ENCODE results near the gene SEMA3A. TPM values are rescaled to one million over a fixed set of nuclear protein-coding genes. Genes with fewer than 3 reads are reported as not detected.

SEMA3A gene
- total RNA-seq, 1 experiment from 2014 or later: 20.2 TPM

- no peak for TF ChIP-seq CTCF (IDR thresholded peaks at IDR 0.05; ENCODE audit: unreplicated experiment)
- no peaks in the 10 kb centered on the region for H3K4me1 Mint-ChIP-seq (ENCODE audit: low read depth, unreplicated experiment)
- H3K36me3 Mint-ChIP-seq (ENCODE audit: insufficient read depth, unreplicated experiment): no peaks in the 10 kb centered on the region
- H3K27me3 Mint-ChIP-seq (ENCODE audit: unreplicated experiment): no peaks in the 10 kb centered on the region
- no peak for DNase-seq
- CTCF ChIA-PET: no interaction called here
- intact Hi-C loops (cut with micrococcal nuclease; ENCODE audit: unreplicated experiment): no loop called here
- no peak overlapping the region for H3K4me3 Mint-ChIP-seq (ENCODE audit: low read depth, unreplicated experiment)
- BruUV-seq (replicated peaks): no TSS peak
- H3K27ac Mint-ChIP-seq (ENCODE audit: unreplicated experiment): no peak overlapping the region
- H3K9me3 Mint-ChIP-seq (ENCODE audit: low read depth, unreplicated experiment): no peaks in the 10 kb centered on the region
These were observed 70.5 kb downstream of the SEMA3A start for GRCh38 chr7:84123965-84124547.

- Mint-ChIP-seq H3K36me3 (ENCODE audit: insufficient read depth, unreplicated experiment) (no peaks in the 10 kb centered on the region), H3K27ac (ENCODE audit: unreplicated experiment) (no peak overlapping the region), H3K4me3 (ENCODE audit: low read depth, unreplicated experiment) (no peak overlapping the region), H3K4me1 (ENCODE audit: low read depth, unreplicated experiment) (no peaks in the 10 kb centered on the region), H3K9me3 (ENCODE audit: low read depth, unreplicated experiment) (no peaks in the 10 kb centered on the region), H3K27me3 (ENCODE audit: unreplicated experiment) (no peaks in the 10 kb centered on the region)
- BruUV-seq (replicated peaks): no TSS peak
- CTCF ChIA-PET: no interaction called here
- intact Hi-C loops (cut with micrococcal nuclease; ENCODE audit: unreplicated experiment): no loop called here
- TF ChIP-seq CTCF (IDR thresholded peaks at IDR 0.05; ENCODE audit: unreplicated experiment): no peak
- no peak for DNase-seq
These were observed 71.8 kb downstream of the SEMA3A start for GRCh38 chr7:84122582-84123360.

- no peaks in the 10 kb centered on the region for H3K9me3 Mint-ChIP-seq (ENCODE audit: low read depth, unreplicated experiment)
- no peak for DNase-seq
- H3K36me3 Mint-ChIP-seq (ENCODE audit: insufficient read depth, unreplicated experiment): no peaks in the 10 kb centered on the region
- peaks cover 10% of the 10 kb centered on the region for H3K4me1 Mint-ChIP-seq (ENCODE audit: low read depth, unreplicated experiment)
- CTCF ChIA-PET: no interaction called here
- no peak overlapping the region for H3K27ac Mint-ChIP-seq (ENCODE audit: unreplicated experiment)
- no peak overlapping the region for H3K4me3 Mint-ChIP-seq (ENCODE audit: low read depth, unreplicated experiment)
- H3K27me3 Mint-ChIP-seq (ENCODE audit: unreplicated experiment): no peaks in the 10 kb centered on the region
- TF ChIP-seq CTCF (IDR thresholded peaks at IDR 0.05; ENCODE audit: unreplicated experiment): no peak
- no TSS peak for BruUV-seq (replicated peaks)
- intact Hi-C loops (cut with micrococcal nuclease; ENCODE audit: unreplicated experiment): no loop called here
These were observed 77.3 kb downstream of the SEMA3A start for GRCh38 chr7:84117304-84117703.

GRCh38 chr7:84113906-84114850 is 80.4 kb downstream of the SEMA3A start:
- CTCF ChIA-PET: no interaction called here
- H3K27me3 Mint-ChIP-seq (ENCODE audit: unreplicated experiment): no peaks in the 10 kb centered on the region
- intact Hi-C loops (cut with micrococcal nuclease; ENCODE audit: unreplicated experiment): no loop called here
- no peak for TF ChIP-seq CTCF (IDR thresholded peaks at IDR 0.05; ENCODE audit: unreplicated experiment)
- no peak overlapping the region for H3K4me3 Mint-ChIP-seq (ENCODE audit: low read depth, unreplicated experiment)
- H3K36me3 Mint-ChIP-seq (ENCODE audit: insufficient read depth, unreplicated experiment): no peaks in the 10 kb centered on the region
- H3K27ac Mint-ChIP-seq (ENCODE audit: unreplicated experiment): no peak overlapping the region
- BruUV-seq (replicated peaks): no TSS peak
- DNase-seq: no peak
- no peaks in the 10 kb centered on the region for H3K9me3 Mint-ChIP-seq (ENCODE audit: low read depth, unreplicated experiment)
- H3K4me1 Mint-ChIP-seq (ENCODE audit: low read depth, unreplicated experiment): peaks cover 10% of the 10 kb centered on the region

All from Calu3 (cell line).